Measurements from ENCODE around the gene TBXA2R. TPM values are rescaled to one million over a fixed set of nuclear protein-coding genes. Genes with fewer than 3 reads are reported as not detected.

The TBXA2R gene
- total RNA-seq, 1 experiment from 2014 or later: 1.3 TPM

Other genes starting within 250 kb of the TBXA2R start
- gene NFIC, start 240.3 kb downstream of the TBXA2R start, total RNA-seq (2021): 3.5 to 4.4 TPM (median 4.0 TPM) in 3 replicates
- 2.8 to 9.9 TPM (median 7.4 TPM) in 3 replicates for gene SMIM24, start 126.3 kb downstream of the TBXA2R start, total RNA-seq (2021)
- not detected in 3 replicates for gene SMIM44, start 123.4 kb downstream of the TBXA2R start, total RNA-seq (2021)
- gene DOHH, start 106.2 kb downstream of the TBXA2R start, total RNA-seq (2021): 16.9 to 22.2 TPM (median 18.3 TPM) in 3 replicates
- 43.6 to 60.8 TPM (median 44.4 TPM) in 3 replicates for gene FZR1, start 100.6 kb downstream of the TBXA2R start, total RNA-seq (2021)
- gene TEKTIP1, start 67.7 kb downstream of the TBXA2R start, total RNA-seq (2021): 3.3 to 6.3 TPM (median 4.7 TPM) in 3 replicates
- gene MFSD12, start 49.3 kb downstream of the TBXA2R start, total RNA-seq (2021): 59.9 to 75.4 TPM (median 71.0 TPM) in 3 replicates
- gene HMG20B, start 33.9 kb downstream of the TBXA2R start, total RNA-seq (2021): 115 to 132 TPM (median 121 TPM) in 3 replicates
- 1.0 to 2.3 TPM (median 1.6 TPM) in 3 replicates for gene GIPC3, start 21.4 kb downstream of the TBXA2R start, total RNA-seq (2021)
- gene CACTIN, start 19.9 kb upstream of the TBXA2R start, total RNA-seq (2021): 39.3 to 43.0 TPM (median 42.2 TPM) in 3 replicates
- 34.0 to 36.2 TPM (median 36.0 TPM) in 3 replicates for gene PIP5K1C, start 93.6 kb upstream of the TBXA2R start, total RNA-seq (2021)
- 36.2 to 44.0 TPM (median 39.7 TPM) in 3 replicates for gene TJP3, start 101.5 kb upstream of the TBXA2R start, total RNA-seq (2021)
- gene APBA3, start 154.8 kb upstream of the TBXA2R start, total RNA-seq (2021): 27.5 to 29.6 TPM (median 28.1 TPM) in 3 replicates
- gene MRPL54, start 155.8 kb upstream of the TBXA2R start, total RNA-seq (2021): 60.9 to 65.3 TPM (median 62.3 TPM) in 3 replicates
- 0.09 TPM in 1 of 3 replicates, not detected in the others for gene RAX2, start 165.4 kb upstream of the TBXA2R start, total RNA-seq (2021)
- 26.1 to 29.0 TPM (median 28.3 TPM) in 3 replicates for gene MATK, start 179.5 kb upstream of the TBXA2R start, total RNA-seq (2021)